K562 (cell line): ENCODE results near the gene AGAP3. TPM values are rescaled to one million over a fixed set of nuclear protein-coding genes. Genes with fewer than 3 reads are reported as not detected.

ENCODE experiments used
- EGR1 ChIP-seq: fragments of 450-650 bp; conservative IDR thresholded peaks from 2 replicates; pipeline ENCODE4 v1.6.1; 2017; ENCODE audit warnings: mild to moderate bottlenecking
- HBP1 ChIP-seq: fragments of 450-650 bp; formaldehyde crosslinking; IDR thresholded peaks from 2 replicates; pipeline ENCODE4 v1.4.0; 2022; ENCODE audit warnings: missing genetic modification characterization
- JUND ChIP-seq, 2 experiments: IDR thresholded peaks; 2 replicates in 1 of 2; 3 replicates in 1 of 2; pipeline ENCODE4 v1.6.1; 2011; ENCODE audit warnings: borderline replicate concordance in 2 of 2, low read depth in 2 of 2, low read length in 2 of 2, improper control_type of control experiment in 1 of 2, missing biosample characterization in 1 of 2, missing genetic modification characterization in 1 of 2, missing genetic modification reagents in 1 of 2
- LARP7 ChIP-seq: fragments of 450-650 bp; IDR thresholded peaks from 2 replicates; pipeline ENCODE4 v1.6.1; 2016
- MED1 ChIP-seq: sonication (generic); formaldehyde crosslinking; IDR thresholded peaks from 2 replicates; pipeline ENCODE4 v1.8.1; 2023; ENCODE audit warnings: missing genetic modification reagents, borderline replicate concordance
- MLLT1 ChIP-seq, 2 experiments: fragments of 450-650 bp; IDR thresholded peaks; 2 replicates each; pipeline ENCODE4 v1.6.1; 2016
- MNT ChIP-seq, 2 experiments: fragments of 450-650 bp; conservative IDR thresholded peaks; 2 replicates each; pipeline ENCODE4 v1.6.1; 2017; ENCODE audit warnings: mild to moderate bottlenecking in 2 of 2, moderate library complexity in 2 of 2
- NCOR1 ChIP-seq: fragments of 450-650 bp; IDR thresholded peaks from 2 replicates; pipeline ENCODE4 v1.6.1; 2016; ENCODE audit warnings: mild to moderate bottlenecking, moderate library complexity
- POLR2H ChIP-seq: IDR thresholded peaks from 2 replicates; pipeline ENCODE4 v1.6.1; 2016; ENCODE audit warnings: missing genetic modification characterization, low read depth, mild to moderate bottlenecking, control low read depth, missing compliant biosample characterization, moderate library complexity
- SRF ChIP-seq, 2 experiments: fragments of 250-450, 450-650 bp in 1 of 2; sonication (Bioruptor Pico) in 1 of 2; sonication (generic) in 1 of 2; formaldehyde crosslinking; IDR thresholded peaks; 2 replicates each; pipeline versions ENCODE4 v1.5.0 to v1.5.1; 2020 to 2022; ENCODE audit warnings: mild to moderate bottlenecking in 1 of 2, missing genetic modification reagents in 1 of 2
- SUPT5H ChIP-seq: fragments of 450-650 bp; IDR thresholded peaks from 2 replicates; pipeline ENCODE4 v1.6.1; 2016
- XRCC3 ChIP-seq: fragments of 450-650 bp; IDR thresholded peaks from 2 replicates; pipeline ENCODE4 v1.6.1; 2017; ENCODE audit warnings: mild to moderate bottlenecking, moderate library complexity
- ZBTB5 ChIP-seq: fragments of 450-650 bp; IDR thresholded peaks from 2 replicates; pipeline ENCODE4 v1.6.1; 2017; ENCODE audit warnings: antibody characterized with exemption
- polyA plus RNA-seq, 8 experiments: library from polyadenylated mRNA; depleted of rRNA in 4 of 8; stranded (reverse) in 5 of 8; unstranded in 3 of 8; fragments of >200 nt; fragmentation: Nextera tagmentation in 2 of 8; fragmentation: Illumina TruSeq in 1 of 8; extraction: Ambion mirVana in 2 of 8; extraction: Trizol in 1 of 8; gene quantifications; 2 replicates each; pipeline versions ENCODE4 v1.2.1 to v1.2.3, GENCODE V29; 2011 to 2014; ENCODE audit warnings: inconsistent platforms in 1 of 8, missing spikeins in 1 of 8
- total RNA-seq, 7 experiments: library from RNA; depleted of rRNA in 6 of 7; stranded (reverse); fragments of >200 nt in 6 of 7; fragmentation: Illumina TruSeq in 2 of 7; extraction: Trizol in 2 of 7; gene quantifications; 2 replicates each; pipeline versions ENCODE4 v1.2.1 to v1.2.3, GENCODE V29; 2011 to 2021; ENCODE audit warnings: low replicate concordance in 1 of 7

AGAP3 gene
- total and polyA plus RNA-seq, 9 of the 15 experiments (the other 6 are each of a cell fraction or from before 2014, with no cell fraction given), result 3.4 to 208 (median 62.2) TPM

- no peak for TF ChIP-seq MNT (conservative IDR thresholded peaks at IDR 0.05)
- TF ChIP-seq XRCC3, result no peak
- TF ChIP-seq HBP1, result 0 out of 2 replicates have a peak, but pooled peaks have one; percentile 30
- TF ChIP-seq JUND (IDR thresholded peaks at IDR 0.05; ENCODE audit: borderline replicate concordance, low read depth, low read length), result 0 out of 2 replicates have a peak, but pooled peaks have one; percentile 2
- TF ChIP-seq JUND (tag; IDR thresholded peaks at IDR 0.05; ENCODE audit: borderline replicate concordance, low read depth, low read length), result no peak
- no peak for TF ChIP-seq NCOR1
- peak; percentile 60; the same call in 1 of the 2 replicates for TF ChIP-seq LARP7
- TF ChIP-seq EGR1, result 0 out of 2 replicates have a peak, but pooled peaks have one; percentile 28
- 0 out of 2 replicates have a peak, but pooled peaks have one; percentile 23 for TF ChIP-seq SUPT5H
- no peak for TF ChIP-seq POLR2H (tag)
- TF ChIP-seq MLLT1 (IDR thresholded peaks at IDR 0.05), result peak in 1 of 2 experiments; percentile 54; a peak in 1 of 4 replicates
- TF ChIP-seq MED1, result 0 out of 2 replicates have a peak, but pooled peaks have one; percentile 43
- no peak for TF ChIP-seq SRF (CRISPR knock-in tag; IDR thresholded peaks at IDR 0.05)
- TF ChIP-seq ZBTB5, result 0 out of 2 replicates have a peak, but pooled peaks have one; percentile 40
Measured at GRCh38 chr7:151056666-151057505, 29.4 kb upstream of the AGAP3 start (continued).
